Activated naive CD8-positive, alpha-beta T cell (primary cell): ENCODE data around the gene EEF1AKMT2.
A peak's percentile ranks its signal among the peaks of the same experiment; 100 is the strongest.

ENCODE experiments used
- H3K27ac Mint-ChIP-seq: one replicate; pipeline ENCODE4 v1.8.0; 2021; ENCODE audit warnings: mixed read lengths
- H3K27me3 Mint-ChIP-seq: one replicate; pipeline ENCODE4 v1.8.0; 2021; ENCODE audit warnings: mixed read lengths
- H3K36me3 Mint-ChIP-seq: one replicate; pipeline ENCODE4 v1.8.0; 2021; ENCODE audit warnings: mixed read lengths
- H3K4me1 Mint-ChIP-seq: one replicate; pipeline ENCODE4 v1.8.0; 2021; ENCODE audit warnings: low read depth, mixed read lengths
- H3K4me3 Mint-ChIP-seq: one replicate; pipeline ENCODE4 v1.8.0; 2021; ENCODE audit warnings: mild to moderate bottlenecking, mixed read lengths
- H3K9me3 Mint-ChIP-seq: one replicate; pipeline ENCODE4 v1.8.0; 2021; ENCODE audit warnings: low read depth, mixed read lengths

Gene EEF1AKMT2

DNA sequence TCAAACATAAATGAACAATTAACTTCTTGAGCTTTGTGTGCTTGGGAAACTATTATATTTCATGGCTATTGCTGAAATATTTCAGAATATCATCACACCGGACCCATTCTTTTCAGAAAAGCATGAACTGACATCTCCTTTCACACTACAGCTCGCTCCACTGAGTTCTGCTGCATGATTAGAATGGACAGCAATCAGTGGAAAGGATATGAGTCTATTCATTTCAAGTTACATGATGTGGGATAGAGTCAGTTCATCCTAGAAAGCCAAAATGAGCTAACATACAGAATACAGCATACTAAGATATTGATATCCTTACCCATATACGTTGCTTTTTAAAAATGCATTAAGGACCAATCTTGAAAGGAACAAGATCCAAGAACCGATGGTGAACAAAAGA is 46.4 kb downstream of the EEF1AKMT2 start:
- no peaks in the 10 kb centered on the region for H3K9me3 Mint-ChIP-seq
- H3K36me3 Mint-ChIP-seq, result peaks cover 3% of the 10 kb centered on the region
- peak overlapping the region; percentile 79 for H3K4me3 Mint-ChIP-seq
- H3K27me3 Mint-ChIP-seq, result no peaks in the 10 kb centered on the region
- H3K4me1 Mint-ChIP-seq, result peaks cover 47% of the 10 kb centered on the region
- peak overlapping the region; percentile 77 for H3K27ac Mint-ChIP-seq

DNA sequence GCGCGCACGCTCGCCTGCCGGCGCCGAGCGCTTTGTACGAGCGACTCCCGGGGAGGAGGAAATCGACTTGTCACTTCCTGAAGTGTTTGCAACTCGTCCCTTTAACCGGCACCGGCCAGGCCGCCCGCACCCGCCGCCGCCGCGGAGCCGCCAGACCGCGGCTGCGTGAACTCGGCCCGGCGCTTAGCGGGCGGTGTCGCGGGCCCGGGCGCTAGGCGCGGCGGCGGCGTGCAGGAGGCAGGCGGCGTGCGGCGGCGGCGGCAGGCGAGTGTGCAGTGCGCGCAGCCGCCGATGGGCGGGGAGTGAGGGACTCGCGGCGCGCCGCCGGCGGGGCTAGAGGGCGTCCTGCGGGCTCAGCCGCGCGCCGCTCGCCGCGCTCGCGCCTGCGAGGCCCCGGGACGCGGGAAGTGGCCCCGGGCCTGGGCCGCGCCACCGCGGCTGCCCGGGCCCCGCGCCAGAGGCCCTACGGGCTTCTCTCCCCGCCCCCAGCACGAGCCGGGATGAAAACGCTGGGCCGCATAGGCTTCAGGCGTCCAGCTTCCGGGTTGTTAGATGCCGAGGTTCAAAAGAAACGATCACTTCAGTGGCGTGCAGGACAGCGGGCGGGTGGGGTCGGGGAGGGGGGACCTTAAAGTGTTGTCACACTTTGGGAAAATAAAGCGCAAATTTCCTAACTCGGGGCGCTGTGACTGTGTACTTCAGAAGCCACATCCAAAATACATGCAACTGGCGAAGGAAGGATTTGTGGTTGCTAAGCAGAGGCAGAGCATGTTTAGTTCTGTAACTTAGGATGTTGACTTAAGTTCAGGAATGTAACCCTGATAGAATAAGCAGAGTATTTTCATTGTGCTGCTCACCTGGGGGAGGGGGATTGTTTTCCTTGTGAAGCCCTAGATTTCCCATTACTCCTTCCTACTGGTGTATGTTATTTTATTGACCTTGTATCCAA is 47.3 kb downstream of the EEF1AKMT2 start, which contains the start of gene FAM53B:
Gene FAM53B, minus strand, starts transcription at position 277 of the 949 bp plus-strand sequence. CDS start 37,665 bp downstream, outside the sequence.
- no peaks in the 10 kb centered on the region for H3K9me3 Mint-ChIP-seq
- peak within 1 kb of the TSS; percentile 95 for H3K4me3 Mint-ChIP-seq
- H3K4me1 Mint-ChIP-seq, result peaks cover 54% of the 10 kb centered on the region
- peaks cover 3% of the 10 kb centered on the region for H3K36me3 Mint-ChIP-seq
- peak within 1 kb of the TSS; percentile 84 for H3K27ac Mint-ChIP-seq
- no peaks in the 10 kb centered on the region for H3K27me3 Mint-ChIP-seq

DNA sequence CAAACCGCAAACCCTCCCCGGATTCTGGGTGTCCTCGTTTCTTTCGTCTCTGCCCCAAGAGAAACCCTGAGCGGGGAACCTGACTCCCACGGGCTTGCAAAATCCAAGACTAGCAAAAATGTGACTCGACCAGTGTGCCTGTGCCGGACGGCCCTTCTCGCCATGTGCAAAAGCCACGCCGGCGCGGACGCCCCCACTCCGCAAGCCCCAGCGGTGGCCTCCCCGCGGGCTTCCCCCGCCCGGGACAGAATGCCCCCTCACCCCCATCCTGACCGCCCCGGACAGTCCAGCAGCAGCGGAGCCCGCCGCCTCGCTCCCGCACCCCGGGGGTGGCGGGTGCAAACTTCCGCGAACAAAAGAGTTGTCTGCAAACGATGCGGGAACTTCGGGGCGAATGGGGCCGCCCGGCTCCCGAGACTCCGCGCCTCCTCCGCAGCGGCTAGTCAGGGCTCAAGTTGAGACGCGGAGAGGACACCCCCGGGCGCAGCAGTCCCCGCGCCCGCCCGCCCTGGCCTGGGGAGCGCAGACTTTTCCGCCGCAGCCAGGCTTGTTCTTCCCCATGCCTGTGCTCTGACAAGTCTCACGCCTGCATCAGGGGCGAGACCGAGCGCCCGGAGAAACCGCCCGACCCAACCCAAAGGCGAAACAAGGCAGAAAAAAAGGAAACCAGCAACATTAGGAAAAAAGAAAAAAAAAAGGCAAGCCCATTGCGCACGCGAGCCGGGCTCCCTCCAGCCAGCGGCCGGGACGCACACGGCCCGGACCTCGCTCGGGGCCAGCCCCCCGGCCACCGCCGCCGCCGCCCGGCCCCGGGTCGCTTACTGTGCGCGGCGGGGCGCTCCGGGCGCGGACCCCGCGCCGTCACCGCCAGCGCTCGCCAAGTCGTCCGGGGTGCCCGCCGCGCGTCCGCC is 48.2 kb downstream of the EEF1AKMT2 start:
- Mint-ChIP-seq H3K9me3 (no peaks in the 10 kb centered on the region), H3K27ac (peak overlapping the region; percentile 84), H3K27me3 (no peaks in the 10 kb centered on the region), H3K4me1 (peaks cover 57% of the 10 kb centered on the region), H3K4me3 (peak overlapping the region; percentile 95), H3K36me3 (peaks cover 3% of the 10 kb centered on the region)

DNA sequence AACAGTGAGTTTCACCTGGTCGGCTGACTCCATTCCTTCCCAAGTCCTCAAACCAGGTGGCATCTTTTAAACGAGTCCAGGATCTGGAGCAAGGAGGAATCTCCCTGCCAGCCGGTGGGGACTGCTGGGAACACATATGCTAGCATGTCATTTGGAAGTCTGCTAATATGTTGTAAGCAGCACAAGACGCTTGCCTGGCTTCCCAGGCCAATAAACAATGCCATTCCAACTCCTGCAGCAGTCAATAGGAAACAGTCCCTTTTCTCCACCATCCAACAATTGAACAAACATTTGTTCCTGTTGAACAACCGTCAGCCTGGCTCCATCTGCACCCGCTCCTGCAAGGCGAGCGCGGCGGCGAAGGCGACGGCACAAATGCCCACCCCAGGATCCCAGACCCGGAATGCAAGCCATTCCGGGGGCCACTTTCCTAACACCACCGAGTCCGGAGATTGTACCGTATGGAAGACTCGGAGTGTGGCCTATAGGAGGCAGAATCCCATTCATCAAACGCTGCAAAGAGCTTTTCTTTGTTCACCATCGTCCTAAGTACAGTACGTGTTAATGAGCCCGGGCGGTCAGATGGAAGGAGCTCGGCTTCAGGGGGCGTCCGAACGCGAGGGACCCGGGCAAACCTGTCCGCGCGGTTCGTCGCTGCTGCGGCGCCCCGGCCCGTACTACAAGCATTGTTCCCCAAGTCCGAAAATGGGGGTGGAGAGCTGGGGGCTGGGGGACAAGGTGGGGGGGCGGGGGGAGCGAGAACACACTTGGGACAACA is 49.1 kb downstream of the EEF1AKMT2 start:
- H3K9me3 Mint-ChIP-seq, result no peaks in the 10 kb centered on the region
- H3K27ac Mint-ChIP-seq, result peak overlapping the region; percentile 85
- peaks cover 63% of the 10 kb centered on the region for H3K4me1 Mint-ChIP-seq
- H3K4me3 Mint-ChIP-seq, result peak overlapping the region; percentile 92
- no peaks in the 10 kb centered on the region for H3K27me3 Mint-ChIP-seq
- H3K36me3 Mint-ChIP-seq, result no peaks in the 10 kb centered on the region

DNA sequence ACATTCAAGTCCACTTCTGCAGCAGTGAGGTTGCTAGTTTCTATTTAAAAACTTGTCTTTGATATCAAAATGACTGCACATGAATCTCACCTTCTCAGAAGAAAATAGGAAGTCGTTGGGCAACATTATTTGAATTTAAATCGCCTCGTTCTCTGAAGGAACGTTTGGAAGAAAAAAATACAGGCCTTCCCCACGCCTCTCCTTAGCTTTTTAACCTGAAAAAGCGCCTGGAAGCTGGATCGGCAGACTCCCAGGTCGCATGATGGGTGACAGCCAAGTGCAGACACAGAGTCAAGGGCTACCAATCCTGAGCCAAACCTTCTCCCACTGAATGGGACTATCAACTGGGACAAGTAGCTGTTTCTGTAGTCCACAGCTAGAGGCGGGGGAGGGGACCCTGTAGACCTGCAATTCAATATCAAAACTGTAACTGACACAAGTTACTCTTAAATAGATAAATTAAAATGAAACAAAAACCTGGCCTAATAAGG is 49.7 kb downstream of the EEF1AKMT2 start:
- no peaks in the 10 kb centered on the region for H3K27me3 Mint-ChIP-seq
- peak overlapping the region; percentile 92 for H3K4me3 Mint-ChIP-seq
- H3K36me3 Mint-ChIP-seq, result no peaks in the 10 kb centered on the region
- H3K9me3 Mint-ChIP-seq, result no peaks in the 10 kb centered on the region
- H3K27ac Mint-ChIP-seq, result peak overlapping the region; percentile 85
- peaks cover 70% of the 10 kb centered on the region for H3K4me1 Mint-ChIP-seq

DNA sequence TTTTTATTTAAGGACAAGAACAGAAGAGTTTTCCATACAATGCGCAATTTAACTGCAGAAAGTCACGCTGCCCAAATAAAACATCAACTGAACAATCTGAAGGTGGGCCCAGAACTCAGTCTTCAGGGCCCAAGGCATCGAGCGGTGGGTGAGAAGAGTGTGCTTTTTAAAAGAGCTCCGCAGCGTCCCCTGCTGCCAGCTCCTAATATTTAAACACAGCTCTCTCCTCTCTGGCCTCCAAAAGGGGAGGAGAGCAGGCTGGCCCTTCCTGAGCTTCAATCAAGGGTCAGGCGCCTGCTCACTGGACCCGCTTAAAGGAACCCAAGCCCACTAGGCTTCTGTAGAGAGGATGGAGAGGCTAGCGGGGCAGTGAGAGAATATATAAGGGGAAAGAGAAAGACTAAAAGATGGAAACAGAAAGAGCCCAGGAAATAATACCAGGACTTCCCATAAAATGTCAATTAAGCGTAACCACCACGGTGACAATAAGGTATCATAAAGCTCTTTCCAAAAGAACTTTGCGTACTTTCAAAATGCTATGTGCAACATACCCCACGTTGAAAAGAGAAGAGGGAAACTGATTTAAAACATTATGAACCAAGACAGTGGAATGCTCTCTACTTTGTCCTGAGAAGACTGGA is 50.3 kb downstream of the EEF1AKMT2 start:
- peak overlapping the region; percentile 92 for H3K4me3 Mint-ChIP-seq
- peak overlapping the region; percentile 88 for H3K27ac Mint-ChIP-seq
- no peaks in the 10 kb centered on the region for H3K27me3 Mint-ChIP-seq
- no peaks in the 10 kb centered on the region for H3K36me3 Mint-ChIP-seq
- peaks cover 73% of the 10 kb centered on the region for H3K4me1 Mint-ChIP-seq
- H3K9me3 Mint-ChIP-seq, result no peaks in the 10 kb centered on the region

DNA sequence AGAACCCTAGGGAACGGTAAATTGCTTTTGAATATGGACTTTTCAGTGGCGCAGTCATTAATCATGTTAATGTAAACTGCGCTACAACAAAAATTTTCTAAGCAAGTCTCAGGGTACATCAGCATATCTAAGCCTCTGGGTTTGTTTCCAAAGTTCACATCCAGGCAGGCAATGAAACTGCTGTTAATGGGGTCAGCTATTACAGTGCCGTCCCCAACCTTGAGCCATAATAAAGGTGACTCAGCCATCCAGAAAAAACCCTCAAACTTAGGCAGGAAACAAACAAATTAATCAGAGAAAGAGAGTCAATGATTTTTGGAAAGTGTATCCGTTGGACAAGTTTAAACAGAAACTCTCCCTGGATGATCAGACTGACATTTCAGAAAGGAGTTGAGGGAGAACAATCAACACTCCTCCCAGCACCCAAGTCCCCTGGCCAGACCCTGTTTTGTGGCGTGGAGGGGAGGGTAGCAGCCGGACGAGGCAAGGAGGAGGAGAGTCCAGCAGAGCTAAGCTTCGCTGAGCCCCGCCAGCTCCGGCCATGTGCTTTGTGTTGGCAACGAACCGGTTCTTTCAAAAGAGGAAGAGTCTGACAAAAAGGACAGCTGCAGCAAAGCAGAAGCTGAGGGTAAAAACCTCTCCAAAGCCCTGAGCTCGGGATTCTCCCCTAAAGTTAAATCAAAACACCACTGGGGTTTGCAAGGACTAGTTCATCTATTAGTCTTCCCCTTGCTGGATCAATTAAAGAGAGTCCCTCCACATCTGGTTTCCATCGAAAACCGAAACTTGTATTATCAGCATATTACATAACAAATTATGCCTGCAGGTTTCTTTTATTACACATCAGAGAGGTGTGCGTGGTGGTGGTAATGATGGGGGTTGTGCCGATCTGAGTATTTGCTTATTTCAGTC is 51.1 kb downstream of the EEF1AKMT2 start:
- peak overlapping the region; percentile 88 for H3K27ac Mint-ChIP-seq
- peak overlapping the region; percentile 92 for H3K4me3 Mint-ChIP-seq
- H3K36me3 Mint-ChIP-seq, result no peaks in the 10 kb centered on the region
- H3K4me1 Mint-ChIP-seq, result peaks cover 80% of the 10 kb centered on the region
- H3K9me3 Mint-ChIP-seq, result no peaks in the 10 kb centered on the region
- H3K27me3 Mint-ChIP-seq, result no peaks in the 10 kb centered on the region

DNA sequence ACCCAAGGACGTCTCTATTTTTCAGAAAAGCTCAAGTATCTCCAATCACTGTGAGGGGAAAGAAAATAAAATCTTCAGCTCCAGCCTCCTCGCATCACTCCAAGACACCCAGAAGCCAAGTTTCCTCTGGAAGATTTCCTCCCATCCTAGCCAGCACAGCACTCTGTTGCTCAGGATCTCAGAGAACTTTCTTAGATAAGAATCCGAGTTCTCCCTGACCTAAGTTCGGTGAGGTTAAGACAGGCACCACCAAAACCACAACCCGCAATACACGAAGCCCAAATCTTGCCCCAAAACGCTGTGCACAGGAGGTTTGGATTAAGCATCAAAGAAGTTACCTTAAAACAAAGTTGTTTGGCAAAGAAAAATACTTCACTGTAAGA is 51.7 kb downstream of the EEF1AKMT2 start:
- Mint-ChIP-seq H3K4me1 (peaks cover 80% of the 10 kb centered on the region), H3K27me3 (no peaks in the 10 kb centered on the region), H3K4me3 (peak overlapping the region; percentile 58), H3K27ac (peak overlapping the region; percentile 72), H3K36me3 (no peaks in the 10 kb centered on the region), H3K9me3 (no peaks in the 10 kb centered on the region)

DNA sequence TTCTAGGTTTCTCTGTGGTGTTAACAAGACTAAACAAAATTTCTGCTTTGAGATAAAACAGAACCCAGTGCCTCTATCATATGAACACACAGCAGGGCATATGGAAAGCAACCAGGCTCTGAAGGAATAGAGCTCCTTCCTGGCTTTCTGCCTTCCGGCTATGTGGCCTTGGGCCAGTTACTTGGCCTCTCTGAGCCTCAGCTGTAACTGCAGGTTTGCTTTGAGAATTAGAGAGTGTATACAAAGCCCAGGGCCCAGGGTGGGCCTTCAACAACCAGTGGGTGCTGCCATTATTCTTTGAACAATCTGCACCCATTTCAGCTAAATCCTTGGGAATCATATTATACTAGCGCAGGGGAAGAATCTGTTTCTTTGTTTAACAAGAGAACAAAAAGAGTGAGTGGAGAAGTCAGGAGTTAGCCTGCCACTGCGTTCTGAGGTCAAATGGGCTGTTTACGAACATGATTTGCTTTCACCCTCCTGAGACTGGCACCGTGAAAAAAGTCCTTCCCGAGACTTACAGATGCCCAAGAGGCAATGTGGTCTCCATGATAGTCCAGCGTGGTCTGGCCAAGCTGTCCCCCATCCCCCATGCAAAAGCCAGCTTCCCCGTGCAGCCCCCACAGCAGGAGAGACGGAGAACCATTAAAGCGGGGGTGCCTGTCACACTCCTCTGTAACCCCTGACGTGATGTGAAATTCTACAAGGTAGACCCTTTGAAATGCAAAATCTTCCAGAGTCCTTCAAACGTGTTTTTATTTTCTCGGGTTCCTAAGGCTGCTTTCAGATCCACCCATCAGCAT is 52.4 kb downstream of the EEF1AKMT2 start:
- Mint-ChIP-seq H3K27ac (peak overlapping the region; percentile 72), H3K9me3 (no peaks in the 10 kb centered on the region), H3K27me3 (no peaks in the 10 kb centered on the region), H3K4me3 (peak overlapping the region; percentile 58), H3K4me1 (peaks cover 81% of the 10 kb centered on the region), H3K36me3 (no peaks in the 10 kb centered on the region)

DNA sequence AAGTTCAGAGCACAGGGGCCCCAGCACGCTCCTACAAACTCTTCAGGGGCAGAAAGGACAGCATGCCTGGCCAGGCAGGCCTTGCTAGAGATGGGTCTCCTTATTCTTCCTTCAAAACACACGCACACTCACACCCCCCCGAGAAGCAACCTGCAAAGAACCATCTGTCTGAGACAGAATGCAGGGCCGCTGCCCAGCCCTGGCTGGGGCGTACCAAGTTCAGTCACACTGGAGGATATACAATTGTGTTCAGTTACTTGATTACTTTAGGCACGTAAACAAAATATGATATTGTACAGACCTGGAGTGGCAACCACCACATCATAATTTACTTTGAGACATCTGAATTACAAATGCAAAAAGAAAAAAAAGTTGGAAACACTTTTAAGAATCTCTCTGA is 53.2 kb downstream of the EEF1AKMT2 start:
- Mint-ChIP-seq H3K4me3 (no peak overlapping the region), H3K27ac (peak overlapping the region; percentile 46), H3K4me1 (peaks cover 90% of the 10 kb centered on the region), H3K27me3 (no peaks in the 10 kb centered on the region), H3K9me3 (no peaks in the 10 kb centered on the region), H3K36me3 (peaks cover 4% of the 10 kb centered on the region)

DNA sequence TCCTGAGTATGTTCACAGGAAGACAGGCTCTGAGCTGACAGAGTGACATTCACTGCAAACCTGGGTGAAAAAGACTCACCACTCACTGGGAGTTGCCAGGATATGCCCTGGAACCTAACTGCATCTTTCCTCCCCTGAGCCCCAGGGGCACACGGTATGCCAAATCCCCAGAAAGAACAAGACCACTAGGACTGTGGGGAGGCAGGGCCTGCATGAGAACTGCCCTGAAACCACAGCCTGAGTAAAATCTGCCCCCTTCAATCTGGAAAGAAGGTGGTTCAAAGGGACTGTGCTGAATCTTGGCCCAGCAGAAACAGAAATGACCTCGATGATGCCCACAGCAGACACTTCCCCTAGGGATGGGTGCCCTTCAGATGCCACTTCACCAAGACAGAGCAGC is 54.0 kb downstream of the EEF1AKMT2 start:
- no peak overlapping the region for H3K27ac Mint-ChIP-seq
- H3K4me1 Mint-ChIP-seq, result peaks cover 95% of the 10 kb centered on the region
- H3K4me3 Mint-ChIP-seq, result no peak overlapping the region
- no peaks in the 10 kb centered on the region for H3K9me3 Mint-ChIP-seq
- peaks cover 8% of the 10 kb centered on the region for H3K36me3 Mint-ChIP-seq
- H3K27me3 Mint-ChIP-seq, result no peaks in the 10 kb centered on the region

DNA sequence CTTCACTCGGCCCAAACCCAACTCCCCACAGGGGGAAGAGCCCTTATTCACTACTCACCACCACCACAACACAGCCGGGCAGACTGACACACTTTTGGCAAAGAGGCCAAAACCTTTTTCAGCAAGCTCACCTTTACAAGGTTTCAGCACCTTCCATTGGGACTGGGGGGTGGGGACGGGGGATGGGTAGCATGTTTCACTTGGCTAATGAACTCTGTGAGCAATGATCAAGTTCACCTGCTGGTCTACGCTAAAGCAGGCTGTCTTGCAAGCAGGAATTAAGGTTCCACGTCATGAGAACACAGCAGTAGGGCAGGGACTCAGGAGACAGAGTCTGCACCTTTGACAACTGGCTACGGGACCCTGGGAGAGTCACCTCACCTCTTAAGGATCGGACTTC is 54.5 kb downstream of the EEF1AKMT2 start:
- Mint-ChIP-seq H3K9me3 (no peaks in the 10 kb centered on the region), H3K36me3 (peaks cover 9% of the 10 kb centered on the region), H3K27me3 (no peaks in the 10 kb centered on the region), H3K4me3 (peak overlapping the region; percentile 42), H3K4me1 (peaks cover 95% of the 10 kb centered on the region), H3K27ac (no peak overlapping the region)
